NCI-H187 treated with DMSO at 0.1 percent for 48 hours (cell line): Measurements from ENCODE around the gene MYH14.

Experiments used
- DNase-seq: peaks from one replicate; lab custom pipeline; 2025; lab: John Stamatoyannopoulos, UW

Gene MYH14

GRCh38 chr19:50292216-50292827 lies 88.9 kb downstream of the MYH14 start:
- DNase-seq: no peak

GRCh38 chr19:50293263-50294004 lies 90.0 kb downstream of the MYH14 start:
- DNase-seq: no peak

- no peak for DNase-seq
Observed at GRCh38 chr19:50300051-50300450, 96.6 kb downstream of the MYH14 start.

GRCh38 chr19:50300814-50301606 lies 97.6 kb downstream of the MYH14 start:
- DNase-seq: no peak

DNA sequence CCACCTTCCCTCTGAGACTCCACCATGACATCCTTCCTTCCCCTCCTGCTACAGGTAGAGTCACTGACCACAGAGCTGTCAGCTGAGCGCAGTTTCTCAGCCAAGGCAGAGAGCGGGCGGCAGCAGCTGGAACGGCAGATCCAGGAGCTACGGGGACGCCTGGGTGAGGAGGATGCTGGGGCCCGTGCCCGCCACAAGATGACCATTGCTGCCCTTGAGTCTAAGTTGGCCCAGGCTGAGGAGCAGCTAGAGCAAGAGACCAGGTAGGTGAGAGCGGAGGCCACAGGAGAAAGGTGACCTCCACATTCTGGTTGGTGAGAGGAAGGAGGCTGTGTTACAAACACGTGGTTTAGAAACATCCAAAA lies 98.2 kb downstream of the MYH14 start:
- DNase-seq: no peak

DNA sequence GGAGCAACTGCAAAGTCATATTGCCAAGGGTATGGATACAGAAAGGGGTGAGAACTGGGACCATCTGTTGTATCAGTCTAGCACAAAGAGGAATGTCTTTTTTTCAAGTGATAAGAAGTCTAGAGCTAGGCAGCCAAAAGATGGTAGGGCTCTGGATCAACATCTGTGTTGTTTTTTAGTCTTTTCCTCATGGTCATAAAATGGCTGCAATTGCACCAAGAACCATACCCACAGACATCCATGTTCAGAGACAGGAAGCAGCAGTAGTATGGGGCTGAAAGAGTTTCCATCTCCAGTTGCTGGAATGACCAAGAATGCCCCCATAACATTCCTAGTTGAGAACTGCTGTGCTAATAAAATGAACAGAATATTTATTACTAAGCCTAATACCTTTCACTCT lies 100.1 kb downstream of the MYH14 start:
- DNase-seq: no peak

DNA sequence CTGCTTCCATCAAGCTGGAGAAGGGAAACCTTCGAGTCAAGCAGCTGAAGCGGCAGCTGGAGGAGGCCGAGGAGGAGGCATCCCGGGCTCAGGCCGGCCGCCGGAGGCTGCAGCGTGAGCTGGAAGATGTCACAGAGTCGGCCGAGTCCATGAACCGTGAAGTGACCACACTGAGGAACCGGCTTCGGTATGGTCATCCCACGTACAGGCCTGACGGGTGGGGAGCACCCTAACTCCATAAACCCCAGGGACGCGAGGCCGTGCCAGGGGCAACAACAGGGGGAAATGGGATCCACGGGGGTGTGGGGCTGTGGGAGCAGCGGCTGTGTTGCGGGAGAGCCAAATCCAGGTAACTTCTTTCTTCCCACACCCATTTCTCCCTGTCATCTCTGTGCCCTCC lies 105.6 kb downstream of the MYH14 start:
- DNase-seq: no peak

GRCh38 chr19:50309396-50310125 lies 106.1 kb downstream of the MYH14 start:
- DNase-seq: no peak

DNA sequence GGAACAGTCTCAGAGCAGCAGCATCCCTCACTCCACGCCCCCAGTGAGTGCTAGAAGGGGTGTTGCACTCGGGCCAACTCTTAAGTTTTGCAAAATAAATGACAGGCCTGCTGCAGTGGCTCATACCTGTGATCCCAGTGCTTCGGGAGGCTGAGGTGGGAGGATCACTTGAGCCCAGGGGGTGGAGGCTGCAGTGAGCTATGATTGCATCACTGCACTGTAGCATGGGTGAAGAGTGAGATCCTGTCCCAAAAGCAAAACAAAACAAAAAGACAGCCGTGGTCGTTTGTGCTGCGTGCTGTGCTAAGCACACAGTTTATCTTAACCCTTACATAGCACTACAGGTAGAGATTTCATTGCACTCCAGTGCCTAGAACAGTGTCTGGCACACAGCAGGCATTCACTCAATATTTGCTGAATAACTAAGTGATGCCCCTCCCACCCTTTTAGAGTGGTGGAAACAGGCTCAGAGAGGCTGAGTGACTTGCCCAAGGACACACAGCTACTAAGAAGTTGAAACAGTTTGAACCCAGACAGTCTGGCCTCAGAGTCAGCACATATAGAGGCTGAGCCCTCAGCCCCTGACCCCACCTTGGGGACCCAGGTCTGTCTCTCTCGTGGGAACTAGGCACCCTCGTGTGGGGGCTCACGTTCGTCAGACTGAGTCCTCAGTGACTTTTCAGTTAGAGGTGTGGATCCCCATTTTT lies 107.5 kb downstream of the MYH14 start:
- DNase-seq: no peak

DNA sequence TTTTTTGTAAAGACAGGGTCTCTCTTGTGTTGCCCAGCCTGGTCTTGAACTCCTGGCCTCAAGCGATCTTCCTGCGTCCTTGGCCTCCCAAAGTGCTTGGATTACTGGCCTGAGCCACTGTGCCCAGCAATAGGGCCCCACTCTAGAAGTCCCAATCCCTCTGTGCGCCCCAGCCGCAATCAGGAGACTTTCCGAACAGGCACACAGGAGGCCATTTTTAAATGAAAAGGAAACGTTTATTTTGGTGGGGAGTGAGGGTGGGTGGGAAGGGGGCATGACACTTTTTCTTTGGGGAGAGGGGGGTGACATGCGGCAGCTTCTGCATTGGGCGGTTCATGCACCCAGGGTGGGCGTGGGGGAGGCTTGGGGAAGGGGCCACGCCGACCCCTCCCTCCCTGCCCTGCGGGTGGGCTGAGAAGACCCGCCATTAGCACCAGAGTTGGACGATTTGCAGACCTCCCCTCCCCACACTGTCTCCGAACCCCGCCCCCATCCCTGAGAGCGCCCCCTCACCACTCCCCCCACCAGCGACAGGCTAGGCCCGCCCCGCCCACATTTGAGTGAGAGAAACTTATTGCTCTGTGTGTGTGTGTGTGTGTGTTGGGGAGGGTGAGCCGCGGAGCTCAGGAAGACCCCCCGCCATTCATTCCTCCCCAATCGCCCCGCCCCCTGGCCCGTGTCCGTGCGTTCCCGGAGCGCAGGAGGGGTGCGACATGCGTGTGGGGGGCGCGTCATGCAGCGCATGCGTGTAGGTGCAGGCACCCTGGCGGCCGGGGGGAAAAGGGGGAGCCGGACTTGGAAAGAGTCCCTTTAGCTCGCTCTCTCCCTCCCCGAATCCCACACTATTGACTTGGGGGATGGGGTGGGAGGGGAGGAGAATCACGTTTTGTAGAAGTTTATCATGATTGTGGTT lies 108.6 kb downstream of the MYH14 start:
- no peak for DNase-seq

DNA sequence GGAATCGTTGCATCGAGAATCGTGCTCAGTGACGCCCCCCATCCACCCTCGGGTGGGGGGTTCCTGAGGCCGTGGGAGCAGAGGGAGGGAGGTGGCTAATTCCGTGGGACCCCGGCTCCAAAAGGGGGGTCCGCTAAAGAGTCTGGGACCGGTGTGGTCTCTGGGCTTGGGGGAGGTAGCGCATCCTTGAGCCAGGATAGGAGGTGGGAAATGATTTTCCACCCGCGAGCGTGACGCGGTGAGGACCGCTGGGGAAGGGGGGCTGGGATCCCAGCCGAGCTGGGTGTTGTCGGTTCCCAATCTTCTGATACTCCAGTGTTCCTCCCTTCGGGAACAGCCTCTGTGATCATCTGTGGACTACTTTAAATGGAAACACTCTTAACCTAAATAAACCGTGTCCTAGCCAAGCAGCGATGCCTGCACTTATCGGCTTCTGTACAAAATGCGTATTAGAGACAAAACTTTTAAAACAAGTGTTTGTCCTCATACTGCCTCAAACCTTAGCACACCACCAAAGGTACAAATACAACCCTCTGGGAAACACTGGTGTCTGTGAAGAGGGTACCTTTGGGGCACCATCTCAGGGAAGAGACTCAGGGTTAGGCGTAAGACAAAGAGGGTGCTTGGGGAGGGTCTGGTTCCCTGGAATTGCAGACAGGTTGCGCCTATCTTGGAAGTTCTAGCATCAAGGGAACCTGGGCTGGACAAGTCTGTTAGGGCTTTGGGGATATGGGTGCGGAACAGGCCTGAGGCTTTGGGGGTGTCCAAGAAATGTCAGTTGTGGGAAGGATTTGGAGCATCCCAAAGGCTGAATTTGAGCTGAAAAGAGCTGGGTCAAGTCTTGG lies 109.8 kb downstream of the MYH14 start:
- no peak for DNase-seq

DNA sequence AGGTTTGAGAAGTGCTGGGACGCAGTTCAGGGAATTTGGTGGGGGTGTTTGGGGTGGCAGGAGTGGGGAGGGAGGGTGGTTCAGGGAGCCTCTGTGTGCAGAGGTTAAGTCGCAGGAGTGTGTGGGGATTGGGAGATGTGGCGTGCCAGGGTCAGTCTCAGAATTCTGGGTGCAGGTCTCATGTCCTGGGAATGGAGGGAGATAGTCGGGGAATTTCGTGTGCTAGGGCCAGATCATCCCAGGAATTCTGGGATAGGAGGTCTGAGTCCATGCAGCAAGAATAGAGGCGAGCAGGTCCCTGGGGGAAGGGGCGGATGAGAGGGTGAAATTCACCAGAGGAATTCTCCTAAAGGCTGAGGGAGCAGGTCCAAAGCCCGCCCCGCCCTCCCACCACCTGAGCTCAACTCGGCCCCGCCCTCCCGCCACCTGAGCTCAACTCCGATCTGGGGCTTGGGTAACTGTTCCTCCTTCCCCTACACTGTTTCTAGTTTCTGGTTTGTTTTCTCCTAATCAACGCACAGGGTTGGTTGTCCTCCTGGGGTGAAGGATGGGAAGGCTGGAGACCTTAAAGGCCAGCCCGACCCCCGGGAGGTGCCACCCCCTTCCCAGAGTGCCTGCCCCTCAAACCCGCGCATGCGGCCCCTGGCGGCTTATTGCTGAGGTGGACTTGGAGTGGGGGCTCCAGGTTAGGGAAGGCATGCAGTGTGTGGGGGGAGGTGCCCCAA lies 110.6 kb downstream of the MYH14 start:
- DNase-seq: no peak

GRCh38 chr19:50314724-50315708 lies 111.6 kb downstream of the MYH14 start:
- no peak for DNase-seq

- DNase-seq: no peak
Observed at GRCh38 chr19:50315773-50316448, 112.5 kb downstream of the MYH14 start.

DNA sequence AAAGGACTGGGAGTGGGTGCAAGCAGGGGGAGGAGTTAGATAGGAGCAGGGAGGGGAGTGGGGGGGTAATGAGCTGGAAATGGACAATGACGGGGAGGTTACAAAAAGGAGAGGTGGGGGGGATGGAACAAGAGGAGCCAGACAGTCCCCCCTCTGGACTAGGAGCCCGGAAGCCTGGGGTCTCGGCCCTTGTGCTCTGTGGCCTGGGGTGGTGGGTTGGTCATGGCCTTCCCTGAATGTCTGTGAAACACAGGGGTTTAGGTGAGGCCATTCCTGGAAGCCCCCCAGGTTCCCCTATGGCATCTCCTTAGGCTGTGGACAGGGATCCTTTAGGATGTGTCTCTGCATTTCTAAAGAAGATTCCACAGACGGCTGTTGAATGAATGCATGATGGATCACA lies 113.7 kb downstream of the MYH14 start:
- DNase-seq: no peak

DNA sequence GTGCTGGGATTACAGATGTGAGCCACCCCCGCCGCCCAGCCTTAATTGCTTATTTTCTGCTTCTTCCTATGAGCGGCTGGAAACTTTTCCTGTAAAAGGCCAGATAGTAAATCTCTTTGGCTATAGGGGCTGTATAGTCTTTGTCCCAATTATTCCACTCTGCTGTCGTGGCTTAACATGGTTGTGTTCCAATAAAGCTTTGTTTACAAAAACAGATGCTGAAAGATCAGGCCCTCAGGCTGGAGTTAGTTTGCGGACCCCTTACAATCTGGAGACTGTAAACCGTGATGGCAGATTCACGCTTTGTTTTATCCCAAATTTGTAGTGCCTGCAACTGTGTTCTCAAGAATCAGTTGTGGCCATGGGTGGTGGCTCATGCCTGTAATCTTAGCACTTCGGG lies 115.0 kb downstream of the MYH14 start:
- DNase-seq: no peak

DNA sequence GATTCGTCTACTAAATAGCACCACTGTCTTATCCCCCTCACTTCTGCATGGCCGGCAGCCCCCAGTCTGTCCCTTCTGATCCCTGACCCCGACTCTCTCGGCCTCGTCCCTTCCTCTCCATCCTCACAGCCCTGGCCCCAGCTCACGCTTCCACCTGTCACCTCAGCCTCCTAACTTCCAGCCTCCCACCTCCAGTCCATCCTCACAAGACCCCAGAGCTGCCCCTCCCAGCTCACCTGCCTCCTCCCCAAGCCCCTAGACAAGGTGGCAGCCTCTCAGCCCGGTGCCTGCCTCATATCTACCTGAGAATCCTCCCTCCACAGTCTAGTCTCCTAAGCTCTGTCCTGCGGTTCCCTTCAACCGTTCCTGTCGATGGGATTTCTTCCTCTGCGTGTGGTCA lies 115.7 kb downstream of the MYH14 start:
- DNase-seq: no peak
